ENCODE results near the gene MAP3K7. TPM values are rescaled to one million over a fixed set of nuclear protein-coding genes. Genes with fewer than 3 reads are reported as not detected.

Gene MAP3K7
- total RNA-seq, 1 experiment from 2014 or later = 26.6 TPM

DNA sequence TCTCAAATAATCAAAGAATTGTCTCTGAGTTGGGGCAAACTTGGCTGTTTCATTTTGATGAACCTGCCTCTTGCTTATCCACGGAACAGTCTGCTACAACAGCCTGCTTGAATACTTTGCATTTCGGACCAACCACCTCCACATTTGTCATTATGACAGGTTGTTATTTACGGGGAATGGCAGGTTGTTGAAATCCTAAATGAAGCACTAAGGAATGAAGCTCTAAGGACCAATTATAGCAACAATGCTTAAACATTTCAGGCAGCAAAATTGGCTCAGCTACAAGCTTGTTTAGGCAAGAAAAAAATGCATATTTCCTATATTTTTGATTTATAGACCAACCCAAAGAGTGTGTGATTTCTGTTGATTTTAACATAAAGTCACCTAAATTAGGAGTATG is 84.5 kb downstream of the MAP3K7 start:
- no peak for TF ChIP-seq RAD21 (IDR thresholded peaks at IDR 0.05; ENCODE audit: low read depth)
- TF ChIP-seq POLR2A (IDR thresholded peaks at IDR 0.05; ENCODE audit: borderline replicate concordance, extremely low read depth, insufficient read depth, insufficient read length) = no peak
- TF ChIP-seq ZNF274 (IDR thresholded peaks at IDR 0.05; ENCODE audit: low read depth, low read length) = no peak
- H3K9ac ChIP-seq (ENCODE audit: low read length) = no peak overlapping the region
- CTCF ChIA-PET = no interaction called here
- BruUV-seq (replicated peaks) = no TSS peak
- DNase-seq (ENCODE audit: low read depth, low spot score) = no peak
- no peaks in the 10 kb centered on the region for H3K79me2 ChIP-seq (ENCODE audit: insufficient read depth, low read length)
- POLR2A ChIA-PET = no interaction called here
- H3K36me3 ChIP-seq (ENCODE audit: control insufficient read depth in 1 of 2, insufficient read depth in 2 of 2, low read length in 2 of 2) = no peaks in the 10 kb centered on the region
- H4K20me1 ChIP-seq (ENCODE audit: insufficient read depth) = no peaks in the 10 kb centered on the region
- H3K4me2 ChIP-seq (ENCODE audit: low read length) = peak overlapping the region; percentile 26; the same call in 1 of the 2 replicates
- intact Hi-C loops (cut with micrococcal nuclease) = no loop called here
- H3K27ac ChIP-seq (ENCODE audit: low read depth, low read length) = no peak overlapping the region
- H3K27me3 ChIP-seq (ENCODE audit: insufficient read depth, low read length) = no peaks in the 10 kb centered on the region
- no peaks in the 10 kb centered on the region for H3K9me3 ChIP-seq (ENCODE audit: control insufficient read depth in 1 of 2, insufficient read depth in 1 of 2, low read depth in 1 of 2, low read length in 2 of 2)
- no peak for ATAC-seq
- H3K4me1 ChIP-seq (ENCODE audit: control insufficient read depth in 1 of 2, insufficient read depth in 2 of 2, low read length in 2 of 2) = peaks cover 0 to 13% of the 10 kb centered on the region in 2 experiments; a peak in 2 of 4 replicates
- RAD21 ChIA-PET (ENCODE audit: low non-redundant PET in 1 of 2, low total read pairs in 2 of 2, uncharacterized antibody in 2 of 2, unreplicated experiment in 2 of 2) = no interaction called here
- no peaks in the 10 kb centered on the region for H3K9me2 ChIP-seq (ENCODE audit: insufficient read depth)
- H3K4me3 ChIP-seq (replicated peaks in 1 of 2; ENCODE audit: low read depth in 1 of 2, low read length in 2 of 2) = no peak overlapping the region
- no peak overlapping the region for H2AFZ ChIP-seq (ENCODE audit: low read depth, low read length, poor library complexity, severe bottlenecking)

DNA sequence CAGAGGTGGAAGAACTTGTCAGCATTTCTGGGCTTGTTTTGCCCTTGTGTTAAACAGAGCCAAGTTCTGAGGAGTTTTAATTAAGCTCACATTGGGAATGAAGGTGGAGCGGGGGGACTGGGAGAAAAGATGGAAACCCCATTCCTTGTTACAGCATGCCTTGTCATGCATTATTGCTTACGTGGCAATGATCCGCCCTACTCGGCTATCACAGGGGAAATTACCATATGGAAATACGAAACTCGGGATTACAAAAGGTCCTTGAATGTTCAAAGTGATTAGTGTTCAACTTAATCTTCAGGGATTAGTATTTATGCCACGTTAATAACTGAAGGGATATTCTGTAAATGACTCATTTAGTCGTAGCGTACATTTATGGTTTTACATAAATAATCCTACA is 86.4 kb downstream of the MAP3K7 start:
- BruUV-seq (replicated peaks) = no TSS peak
- CTCF ChIA-PET = no interaction called here
- no peak for ATAC-seq

More for the DNA sequence above, 86.4 kb downstream of the MAP3K7 start:
- DNase-seq (ENCODE audit: low read depth, low spot score) = no peak
- no peak overlapping the region for H3K27ac ChIP-seq (ENCODE audit: low read depth, low read length)
- H3K4me3 ChIP-seq (replicated peaks in 1 of 2; ENCODE audit: low read depth in 1 of 2, low read length in 2 of 2) = no peak overlapping the region
- H3K4me2 ChIP-seq (ENCODE audit: low read length) = no peak overlapping the region
- H3K27me3 ChIP-seq (ENCODE audit: insufficient read depth, low read length) = no peaks in the 10 kb centered on the region
- no peaks in the 10 kb centered on the region for H4K20me1 ChIP-seq (ENCODE audit: insufficient read depth)
- H3K9me3 ChIP-seq (ENCODE audit: control insufficient read depth in 1 of 2, insufficient read depth in 1 of 2, low read depth in 1 of 2, low read length in 2 of 2) = no peaks in the 10 kb centered on the region
- POLR2A ChIA-PET = no interaction called here
- H3K9ac ChIP-seq (ENCODE audit: low read length) = no peak overlapping the region
- RAD21 ChIA-PET (ENCODE audit: low non-redundant PET in 1 of 2, low total read pairs in 2 of 2, uncharacterized antibody in 2 of 2, unreplicated experiment in 2 of 2) = no interaction called here
- intact Hi-C loops (cut with micrococcal nuclease) = no loop called here
- H3K79me2 ChIP-seq (ENCODE audit: insufficient read depth, low read length) = no peaks in the 10 kb centered on the region
- no peak overlapping the region for H2AFZ ChIP-seq (ENCODE audit: low read depth, low read length, poor library complexity, severe bottlenecking)
- peaks cover 0 to 13% of the 10 kb centered on the region in 2 experiments; a peak in 2 of 4 replicates for H3K4me1 ChIP-seq (ENCODE audit: control insufficient read depth in 1 of 2, insufficient read depth in 2 of 2, low read length in 2 of 2)
- TF ChIP-seq EZH2 (IDR thresholded peaks at IDR 0.05) = no peak
- TF ChIP-seq JUND (IDR thresholded peaks at IDR 0.05) = no peak
- no peak for TF ChIP-seq SIN3A (IDR thresholded peaks at IDR 0.05; ENCODE audit: low read depth)
- no peak for TF ChIP-seq POLR2AphosphoS5 (IDR thresholded peaks at IDR 0.05; ENCODE audit: low read depth, low read length)
- TF ChIP-seq TCF7L2 (IDR thresholded peaks at IDR 0.05; ENCODE audit: borderline replicate concordance, extremely low read depth, insufficient read depth, insufficient read length) = no peak
- TF ChIP-seq YY1 (IDR thresholded peaks at IDR 0.05; ENCODE audit: extremely low read depth, insufficient replicate concordance, low read depth, low read length) = no peak
- TF ChIP-seq, protein P1, sequence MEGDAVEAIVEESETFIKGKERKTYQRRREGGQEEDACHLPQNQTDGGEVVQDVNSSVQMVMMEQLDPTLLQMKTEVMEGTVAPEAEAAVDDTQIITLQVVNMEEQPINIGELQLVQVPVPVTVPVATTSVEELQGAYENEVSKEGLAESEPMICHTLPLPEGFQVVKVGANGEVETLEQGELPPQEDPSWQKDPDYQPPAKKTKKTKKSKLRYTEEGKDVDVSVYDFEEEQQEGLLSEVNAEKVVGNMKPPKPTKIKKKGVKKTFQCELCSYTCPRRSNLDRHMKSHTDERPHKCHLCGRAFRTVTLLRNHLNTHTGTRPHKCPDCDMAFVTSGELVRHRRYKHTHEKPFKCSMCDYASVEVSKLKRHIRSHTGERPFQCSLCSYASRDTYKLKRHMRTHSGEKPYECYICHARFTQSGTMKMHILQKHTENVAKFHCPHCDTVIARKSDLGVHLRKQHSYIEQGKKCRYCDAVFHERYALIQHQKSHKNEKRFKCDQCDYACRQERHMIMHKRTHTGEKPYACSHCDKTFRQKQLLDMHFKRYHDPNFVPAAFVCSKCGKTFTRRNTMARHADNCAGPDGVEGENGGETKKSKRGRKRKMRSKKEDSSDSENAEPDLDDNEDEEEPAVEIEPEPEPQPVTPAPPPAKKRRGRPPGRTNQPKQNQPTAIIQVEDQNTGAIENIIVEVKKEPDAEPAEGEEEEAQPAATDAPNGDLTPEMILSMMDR (IDR thresholded peaks at IDR 0.05 in 2 of 3, conservative IDR thresholded peaks at IDR 0.05 in 1 of 3; ENCODE audit: borderline replicate concordance in 1 of 3, insufficient read depth in 1 of 3, low read depth in 2 of 3, low read length in 2 of 3) = no peak
- no peak for TF ChIP-seq ELF1 (IDR thresholded peaks at IDR 0.05; ENCODE audit: borderline replicate concordance, low read depth)
- no peak for TF ChIP-seq CBX3 (IDR thresholded peaks at IDR 0.05; ENCODE audit: low read depth)
- TF ChIP-seq EZH2phosphoT487 (IDR thresholded peaks at IDR 0.05; ENCODE audit: borderline replicate concordance) = no peak
- no peak for TF ChIP-seq RAD21 (IDR thresholded peaks at IDR 0.05; ENCODE audit: low read depth)
- no peak for TF ChIP-seq SRF (IDR thresholded peaks at IDR 0.05; ENCODE audit: low read depth)
- no peak for TF ChIP-seq ZFX (IDR thresholded peaks at IDR 0.05)
- TF ChIP-seq SP1 (IDR thresholded peaks at IDR 0.05; ENCODE audit: low read depth) = no peak
- TF ChIP-seq FOSL1 (IDR thresholded peaks at IDR 0.05; ENCODE audit: low read depth) = no peak
- TF ChIP-seq, protein P2, sequence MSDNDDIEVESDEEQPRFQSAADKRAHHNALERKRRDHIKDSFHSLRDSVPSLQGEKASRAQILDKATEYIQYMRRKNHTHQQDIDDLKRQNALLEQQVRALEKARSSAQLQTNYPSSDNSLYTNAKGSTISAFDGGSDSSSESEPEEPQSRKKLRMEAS (IDR thresholded peaks at IDR 0.05) = no peak
- no peak for TF ChIP-seq POLR2A (IDR thresholded peaks at IDR 0.05; ENCODE audit: borderline replicate concordance, extremely low read depth, insufficient read depth, insufficient read length)
- TF ChIP-seq, protein P3, sequence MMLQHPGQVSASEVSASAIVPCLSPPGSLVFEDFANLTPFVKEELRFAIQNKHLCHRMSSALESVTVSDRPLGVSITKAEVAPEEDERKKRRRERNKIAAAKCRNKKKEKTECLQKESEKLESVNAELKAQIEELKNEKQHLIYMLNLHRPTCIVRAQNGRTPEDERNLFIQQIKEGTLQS (IDR thresholded peaks at IDR 0.05) = no peak
- TF ChIP-seq CEBPB (IDR thresholded peaks at IDR 0.05; ENCODE audit: low read depth) = no peak
- no peak for TF ChIP-seq EGR1 (IDR thresholded peaks at IDR 0.05; ENCODE audit: low read depth)
- H3K9me2 ChIP-seq (ENCODE audit: insufficient read depth) = no peaks in the 10 kb centered on the region
- H3K36me3 ChIP-seq (ENCODE audit: control insufficient read depth in 1 of 2, insufficient read depth in 2 of 2, low read length in 2 of 2) = no peaks in the 10 kb centered on the region

All from HCT116 (cell line).